Natural killer cell (primary cell): Measurements from ENCODE around the gene CPEB3. TPM values are rescaled to one million over a fixed set of nuclear protein-coding genes. Genes with fewer than 3 reads are reported as not detected.
"Not testable (repeated sequence)": the region's sequence is repeated elsewhere in the genome, so short reads cannot be mapped to it uniquely, and the experiment has no call there.

Source experiments
- ATAC-seq, 3 donors: fragments of 150-1000 bp in 2 of 3; fragments of 200-7000 bp in 1 of 3; cut with Tn5 transposase; 1 replicate in 1 of 3; 2 replicates in 2 of 3; pipeline ENCODE4 v1.10.0; 2021; ENCODE audit warnings: mild to moderate bottlenecking in 2 of 3, moderate library complexity in 2 of 3
- DNase-seq, 2 donors: peaks; one replicate each; pipeline versions ENCODE4 v3.0.0 to v3.0.0-alpha.2; 2013 to 2021; ENCODE audit warnings: mixed read lengths in 1 of 2
- H3K27ac ChIP-seq: one replicate; pipeline ENCODE4 v1.5.1; 2013; ENCODE audit warnings: mild to moderate bottlenecking, low read length
- H3K27me3 ChIP-seq: one replicate; pipeline ENCODE4 v1.6.1; 2013; ENCODE audit warnings: low read length; ENCODE audit not compliant: control insufficient read depth, insufficient read depth
- H3K36me3 ChIP-seq: one replicate; pipeline ENCODE4 v1.6.1; 2013; ENCODE audit warnings: low read length; ENCODE audit not compliant: control insufficient read depth, insufficient read depth
- H3K4me1 ChIP-seq: one replicate; pipeline ENCODE4 v1.6.1; 2013; ENCODE audit warnings: low read length; ENCODE audit not compliant: control insufficient read depth, insufficient read depth
- H3K4me3 ChIP-seq: one replicate; pipeline ENCODE4 v1.5.1; 2013; ENCODE audit warnings: low read length
- H3K9me3 ChIP-seq: one replicate; pipeline ENCODE4 v1.6.1; 2013; ENCODE audit warnings: low read length; ENCODE audit not compliant: control insufficient read depth, insufficient read depth
- H3K27ac Mint-ChIP-seq, 2 donors: one replicate each; pipeline ENCODE4 v1.8.0; 2022; ENCODE audit warnings: mild to moderate bottlenecking in 2 of 2, mixed read lengths in 2 of 2, moderate library complexity in 1 of 2
- H3K27me3 Mint-ChIP-seq, 2 donors: one replicate each; pipeline ENCODE4 v1.8.0; 2022; ENCODE audit warnings: low read depth in 2 of 2, mixed read lengths in 2 of 2
- H3K36me3 Mint-ChIP-seq: one replicate; pipeline ENCODE4 v1.8.0; 2022; ENCODE audit warnings: mixed read lengths
- H3K4me1 Mint-ChIP-seq, 2 donors: one replicate each; pipeline ENCODE4 v1.8.0; 2022; ENCODE audit warnings: mixed read lengths in 2 of 2
- H3K4me3 Mint-ChIP-seq: one replicate; pipeline ENCODE4 v1.8.0; 2022; ENCODE audit warnings: mild to moderate bottlenecking, moderate library complexity, mixed read lengths
- H3K9me3 Mint-ChIP-seq, 2 donors: one replicate each; pipeline ENCODE4 v1.8.0; 2022; ENCODE audit warnings: mixed read lengths in 2 of 2
- CTCF ChIP-seq: fragments of 200-600 bp; IDR thresholded peaks from one replicate; pipeline ENCODE4 v1.8.0; 2022; ENCODE audit warnings: antibody characterized with exemption
- WGBS: methylation state at CpG from one replicate; pipeline ENCODE4 v1.1.7; 2013; ENCODE audit warnings: missing lambda C conversion rate; ENCODE audit not compliant: insufficient coverage; 5-methylcytosine and 5-hydroxymethylcytosine counted together
- intact Hi-C: fragments of 100-400 bp; cut with micrococcal nuclease; formaldehyde crosslinking; loops from one replicate; pipeline ENCODE4 v1.14.2; 2022
- total RNA-seq, 4 donors: library from RNA; stranded (reverse); fragments of 120-200 nt in 1 of 4; gene quantifications; one replicate each; pipeline versions ENCODE4 v1.2.3 to v1.2.4, GENCODE V29; 2013 to 2022

The CPEB3 gene
- total RNA-seq, 3 donors from 2014 or later (not counting 1 experiment from before 2014, with no cell fraction given) = 3.6 to 6.9 (median 5.4) TPM

GRCh38 chr10:92031580-92031979 is 259.3 kb downstream of the CPEB3 start:
- H3K4me3 ChIP-seq = no peak overlapping the region
- no peaks in the 10 kb centered on the region for H3K9me3 ChIP-seq
- H3K4me3 Mint-ChIP-seq = no peak overlapping the region
- no peaks in the 10 kb centered on the region for H3K27me3 Mint-ChIP-seq
- intact Hi-C loops = no loop called here
- TF ChIP-seq CTCF = no peak
- no peak for ATAC-seq
- no peaks in the 10 kb centered on the region for H3K27me3 ChIP-seq
- no peaks in the 10 kb centered on the region for H3K9me3 Mint-ChIP-seq
- H3K4me1 ChIP-seq = no peaks in the 10 kb centered on the region
- WGBS = 66% methylated on average over 3 of the region's 3 CpGs
- no peak overlapping the region for H3K27ac ChIP-seq
- H3K36me3 Mint-ChIP-seq = peaks cover 12% of the 10 kb centered on the region
- peaks cover 42% of the 10 kb centered on the region for H3K36me3 ChIP-seq
- H3K4me1 Mint-ChIP-seq = no peaks in the 10 kb centered on the region
- no peak overlapping the region for H3K27ac Mint-ChIP-seq
- no peak for DNase-seq

- H3K36me3 Mint-ChIP-seq = peaks cover 15% of the 10 kb centered on the region
- H3K4me1 Mint-ChIP-seq = no peaks in the 10 kb centered on the region
- peak in 1 of 3 donors; percentile 24 for ATAC-seq
Observed at GRCh38 chr10:92027141-92027540, 263.7 kb downstream of the CPEB3 start.

GRCh38 chr10:92025340-92025739 is 265.5 kb downstream of the CPEB3 start:
- ATAC-seq, DNase-seq, H3K27me3 ChIP-seq, intact Hi-C loops, H3K4me3 ChIP-seq, H3K27ac Mint-ChIP-seq, H3K9me3 Mint-ChIP-seq, H3K27ac ChIP-seq, H3K27me3 Mint-ChIP-seq, H3K9me3 ChIP-seq, H3K4me1 ChIP-seq, H3K4me3 Mint-ChIP-seq, H3K4me1 Mint-ChIP-seq: not testable (repeated sequence)
- 89% methylated on average over 3 of the region's 3 CpGs for WGBS
- peaks cover 15% of the 10 kb centered on the region for H3K36me3 Mint-ChIP-seq
- H3K36me3 ChIP-seq = peaks cover 75% of the 10 kb centered on the region

More at GRCh38 chr10:92027141-92027540, 263.7 kb downstream of the CPEB3 start:
- no peaks in the 10 kb centered on the region for H3K9me3 ChIP-seq
- no peak overlapping the region for H3K4me3 ChIP-seq
- no peak overlapping the region for H3K27ac ChIP-seq
- no peak for TF ChIP-seq CTCF
- intact Hi-C loops = no loop called here
- H3K27me3 ChIP-seq = no peaks in the 10 kb centered on the region
- H3K4me1 ChIP-seq = no peaks in the 10 kb centered on the region
- WGBS = 97% methylated on average over 4 of the region's 4 CpGs
- Mint-ChIP-seq H3K4me3 (no peak overlapping the region), H3K27me3 (no peaks in the 10 kb centered on the region), H3K27ac (no peak overlapping the region), H3K9me3 (no peaks in the 10 kb centered on the region)
- H3K36me3 ChIP-seq = peaks cover 71% of the 10 kb centered on the region
- no peak for DNase-seq

- no peak overlapping the region for H3K27ac Mint-ChIP-seq
- H3K4me1 Mint-ChIP-seq = no peaks in the 10 kb centered on the region
- 92% methylated on average over 3 of the region's 4 CpGs for WGBS
- H3K27me3 ChIP-seq = no peaks in the 10 kb centered on the region
- H3K27me3 Mint-ChIP-seq = no peaks in the 10 kb centered on the region
- H3K4me3 ChIP-seq = no peak overlapping the region
- no peak overlapping the region for H3K27ac ChIP-seq
- no peaks in the 10 kb centered on the region for H3K9me3 ChIP-seq
- H3K36me3 ChIP-seq = peaks cover 73% of the 10 kb centered on the region
- ATAC-seq (no peak), DNase-seq (no peak)
- intact Hi-C loops = no loop called here
- TF ChIP-seq CTCF = no peak
- no peaks in the 10 kb centered on the region for H3K4me1 ChIP-seq
- no peaks in the 10 kb centered on the region for H3K9me3 Mint-ChIP-seq
- H3K36me3 Mint-ChIP-seq = peaks cover 19% of the 10 kb centered on the region
- H3K4me3 Mint-ChIP-seq = no peak overlapping the region
Observed at GRCh38 chr10:92024700-92025099, 266.2 kb downstream of the CPEB3 start.
